ENCODE results near the gene ASB10. TPM values are rescaled to one million over a fixed set of nuclear protein-coding genes. Genes with fewer than 3 reads are reported as not detected.

Gene ASB10
- total and polyA plus RNA-seq, 3 donors from 2014 or later: 0.18 to 0.39 TPM; not detected in 1

GRCh38 chr7:151168787-151169162 lies 18.3 kb downstream of the ASB10 start:
- intact Hi-C loops (cut with DNase I; ENCODE audit: low total_unique reads): no loop called here
- no peaks in the 10 kb centered on the region for H3K27me3 ChIP-seq

GRCh38 chr7:151168003-151168786 lies 18.9 kb downstream of the ASB10 start:
- H3K9me3 ChIP-seq: no peaks in the 10 kb centered on the region
- H3K4me1 ChIP-seq: no peaks in the 10 kb centered on the region
- H3K27me3 ChIP-seq: no peaks in the 10 kb centered on the region
- H3K4me3 ChIP-seq: peak overlapping the region; percentile 47 to 53
- WGBS, 2 donors: 5 to 6% methylated on average over 38 to 50 of the region's 52 CpGs
- no peaks in the 10 kb centered on the region for H3K36me3 ChIP-seq (ENCODE audit: low read depth, missing control alignments)
- no peak overlapping the region for H3K27ac ChIP-seq
- intact Hi-C loops (cut with DNase I; ENCODE audit: low total_unique reads): no loop called here
- peak; percentile 35 for DNase-seq
- TF ChIP-seq POLR2A (IDR thresholded peaks at IDR 0.05): no peak
- peak; percentile 33 to 65 (median 34) for TF ChIP-seq CTCF (IDR thresholded peaks at IDR 0.05)

More at GRCh38 chr7:151168787-151169162, 18.3 kb downstream of the ASB10 start:
- DNase-seq: no peak
- Histone ChIP-seq H3K9me3 (no peaks in the 10 kb centered on the region), H3K36me3 (ENCODE audit: low read depth, missing control alignments) (no peaks in the 10 kb centered on the region), H3K27ac (no peak overlapping the region), H3K4me1 (no peaks in the 10 kb centered on the region), H3K4me3 (no peak overlapping the region)
- WGBS, 2 donors: 43 to 49% methylated on average over 10 of the region's 10 CpGs
- TF ChIP-seq CTCF (IDR thresholded peaks at IDR 0.05): no peak
- TF ChIP-seq POLR2A (IDR thresholded peaks at IDR 0.05): no peak

- H3K4me3 ChIP-seq: peak within 1 kb of the TSS; percentile 47 to 53
- no peaks in the 10 kb centered on the region for H3K9me3 ChIP-seq
- intact Hi-C loops (cut with DNase I; ENCODE audit: low total_unique reads): no loop called here
- no peak for TF ChIP-seq POLR2A (IDR thresholded peaks at IDR 0.05)
- no peak for TF ChIP-seq CTCF (IDR thresholded peaks at IDR 0.05)
- DNase-seq: no peak
- H3K27me3 ChIP-seq: no peaks in the 10 kb centered on the region
- H3K4me1 ChIP-seq: no peaks in the 10 kb centered on the region
- H3K27ac ChIP-seq: no peak within 1 kb of the TSS
- no peaks in the 10 kb centered on the region for H3K36me3 ChIP-seq (ENCODE audit: low read depth, missing control alignments)
- 1% methylated on average over 16 to 96 of the region's 101 CpGs for WGBS, 2 donors
Observed at GRCh38 chr7:151167197-151167961, 19.7 kb downstream of the ASB10 start, which contains the start of gene GBX1. Gene GBX1, minus strand, starts transcription at chr7:151167694. Its CDS starts 146 bp downstream, at chr7:151167548.

- H3K4me3 ChIP-seq: peak overlapping the region; percentile 47 to 52
- TF ChIP-seq POLR2A (IDR thresholded peaks at IDR 0.05) (no peak), CTCF (IDR thresholded peaks at IDR 0.05) (no peak)
- no peaks in the 10 kb centered on the region for H3K27me3 ChIP-seq
- H3K27ac ChIP-seq: no peak overlapping the region
- intact Hi-C loops (cut with DNase I; ENCODE audit: low total_unique reads): no loop called here
- H3K4me1 ChIP-seq: no peaks in the 10 kb centered on the region
- H3K36me3 ChIP-seq (ENCODE audit: low read depth, missing control alignments): no peaks in the 10 kb centered on the region
- no peak for DNase-seq
- H3K9me3 ChIP-seq: no peaks in the 10 kb centered on the region
- 11 to 23% methylated on average over 15 to 30 of the region's 31 CpGs for WGBS, 2 donors
Observed at GRCh38 chr7:151166629-151167196, 20.3 kb downstream of the ASB10 start.
